Measurements from ENCODE around the gene UCP1. TPM values are rescaled to one million over a fixed set of nuclear protein-coding genes. Genes with fewer than 3 reads are reported as not detected.

The UCP1 gene
- not detected in 2 replicates for total RNA-seq

GRCh38 chr4:140568507-140569306 is at the start of gene UCP1:
TSS of gene UCP1 (minus strand) at chr4:140568961. CDS start at chr4:140568729, 232 bp downstream.

GRCh38 chr4:140523857-140524742 is 44.7 kb downstream of the UCP1 start, which contains the start of gene ELMOD2:
TSS of gene ELMOD2 (plus strand) at chr4:140524168. CDS start at chr4:140525429, 1,261 bp downstream.

Other genes starting within 250 kb of the UCP1 start
- gene SCOC, start 195.3 kb downstream of the UCP1 start, total RNA-seq = 29.5 and 35.8 TPM in 2 replicates
- 0.09 and 0.54 TPM in 2 replicates for gene CLGN, start 141.3 kb downstream of the UCP1 start, total RNA-seq
- gene MGAT4D, start 70.7 kb downstream of the UCP1 start, total RNA-seq = not detected in 2 replicates
- gene ELMOD2, start 44.8 kb downstream of the UCP1 start, total RNA-seq = 15.0 and 19.1 TPM in 2 replicates
- 55.7 and 58.6 TPM in 2 replicates for gene TBC1D9, start 187.4 kb upstream of the UCP1 start, total RNA-seq

All from endothelial cell of coronary artery (primary cell).